Measurements from ENCODE around the gene BRPF3.

- no peak for TF ChIP-seq POLR2AphosphoS5 (IDR thresholded peaks at IDR 0.05; ENCODE audit: insufficient read depth, low read depth, low read length)
- TF ChIP-seq POLR2A (IDR thresholded peaks at IDR 0.05; ENCODE audit: low read depth, low read length): no peak
- TF ChIP-seq MAX (IDR thresholded peaks at IDR 0.05; ENCODE audit: insufficient read depth, insufficient read length): no peak
- no peak for TF ChIP-seq EZH2 (IDR thresholded peaks at IDR 0.05; ENCODE audit: borderline replicate concordance, low read depth, low read length, severe bottlenecking)
- TF ChIP-seq CTCF (IDR thresholded peaks at IDR 0.05; ENCODE audit: extremely low read depth in 1 of 2, insufficient read depth in 1 of 2, low read depth in 1 of 2, low read length in 2 of 2): no peak
- TF ChIP-seq MYC (IDR thresholded peaks at IDR 0.05; ENCODE audit: low read depth, low read length): no peak
- no peak for TF ChIP-seq FOS (IDR thresholded peaks at IDR 0.05; ENCODE audit: borderline replicate concordance, insufficient read depth, low read length)
- TF ChIP-seq JUN (IDR thresholded peaks at IDR 0.05; ENCODE audit: borderline replicate concordance, insufficient read depth, insufficient read length, low read depth): no peak
Measured at GRCh38 chr6:36263390-36264000, 67.0 kb downstream of the BRPF3 start.

Measured in endothelial cell of umbilical vein (primary cell).